Neural progenitor cell (in vitro differentiated cells): ENCODE measurements around the gene JPH2. TPM values are rescaled to one million over a fixed set of nuclear protein-coding genes. Genes with fewer than 3 reads are reported as not detected.
A peak's percentile ranks its signal among the peaks of the same experiment; 100 is the strongest.

Experiments
- DNase-seq: peaks from one replicate; pipeline ENCODE4 v3.0.0-alpha.2; 2016; ENCODE audit warnings: low spot score
- H2AFZ ChIP-seq: fragments of 200-600 bp; sonication (generic); replicated peaks from 2 replicates; pipeline ENCODE4 v1.6.1; 2016; ENCODE audit warnings: antibody characterized with exemption
- H3F3A ChIP-seq: fragments of 200-600 bp; sonication (generic); 2 replicates; pipeline ENCODE4 v1.6.1; 2016; ENCODE audit warnings: antibody characterized with exemption, low read depth
- H3K27ac ChIP-seq: fragments of 200-600 bp; sonication (generic); 2 replicates; pipeline ENCODE4 v1.5.1; 2016; ENCODE audit warnings: mild to moderate bottlenecking
- H3K27me3 ChIP-seq: fragments of 200-600 bp; sonication (generic); 2 replicates; pipeline ENCODE4 v1.6.1; 2016; ENCODE audit warnings: mild to moderate bottlenecking, moderate library complexity
- H3K36me3 ChIP-seq: fragments of 200-600 bp; sonication (generic); 2 replicates; pipeline ENCODE4 v1.5.1; 2016
- H3K4me1 ChIP-seq: fragments of 200-600 bp; sonication (generic); 2 replicates; pipeline ENCODE4 v1.6.1; 2016; ENCODE audit warnings: mixed run types
- H3K4me2 ChIP-seq: fragments of 200-600 bp; sonication (generic); 2 replicates; pipeline ENCODE4 v1.6.1; 2016
- H3K4me3 ChIP-seq: fragments of 200-600 bp; sonication (generic); 2 replicates; pipeline ENCODE4 v1.5.1; 2016
- H3K79me2 ChIP-seq: fragments of 200-600 bp; sonication (generic); 2 replicates; pipeline ENCODE4 v1.6.1; 2016; ENCODE audit warnings: low read depth
- H3K9ac ChIP-seq: fragments of 200-600 bp; sonication (generic); 2 replicates; pipeline ENCODE4 v1.6.1; 2016
- H3K9me3 ChIP-seq: fragments of 200-600 bp; sonication (generic); 2 replicates; pipeline ENCODE4 v1.5.1; 2016; ENCODE audit warnings: low read depth
- H4K20me1 ChIP-seq: fragments of 200-600 bp; sonication (generic); 2 replicates; pipeline ENCODE4 v1.6.1; 2016; ENCODE audit warnings: low read depth
- H3K27ac Mint-ChIP-seq: 3 replicates; pipeline ENCODE4 v1.8.0; 2021; ENCODE audit warnings: mixed read lengths
- H3K27me3 Mint-ChIP-seq: 2 replicates; pipeline ENCODE4 v1.8.0; 2022; ENCODE audit warnings: low read depth, mild to moderate bottlenecking, inconsistent platforms, moderate library complexity, mixed read lengths; ENCODE audit not compliant: insufficient read depth
- H3K36me3 Mint-ChIP-seq: 3 replicates; pipeline ENCODE4 v1.8.0; 2021; ENCODE audit warnings: mixed read lengths
- H3K4me1 Mint-ChIP-seq: 3 replicates; pipeline ENCODE4 v1.8.0; 2021; ENCODE audit warnings: mixed read lengths
- H3K4me3 Mint-ChIP-seq: 3 replicates; pipeline ENCODE4 v1.8.0; 2021; ENCODE audit warnings: mild to moderate bottlenecking, moderate library complexity, mixed read lengths
- H3K9me3 Mint-ChIP-seq: 3 replicates; pipeline ENCODE4 v1.8.0; 2020; ENCODE audit warnings: mixed read lengths
- EZH2 ChIP-seq: fragments of 200-600 bp; sonication (generic); IDR thresholded peaks from 2 replicates; pipeline ENCODE4 v1.6.1; 2017; ENCODE audit warnings: antibody characterized with exemption, mild to moderate bottlenecking, moderate library complexity
- EZH2phosphoT487 ChIP-seq: fragments of 200-600 bp; sonication (generic); IDR thresholded peaks from 2 replicates; pipeline ENCODE4 v1.6.1; 2017; ENCODE audit warnings: antibody characterized with exemption
- total RNA-seq: library from RNA; depleted of rRNA; stranded (reverse); fragments of >200 nt; gene quantifications from 2 replicates; pipeline ENCODE4 v1.2.3, GENCODE V29; 2015; ENCODE audit warnings: low replicate concordance
- TF ChIP-seq, protein P1 (sequence below): fragments of 200-600 bp; sonication (generic); IDR thresholded peaks from 2 replicates; pipeline ENCODE4 v1.5.1; 2017; ENCODE audit warnings: antibody characterized with exemption, mild to moderate bottlenecking

Gene JPH2
- total RNA-seq, 1 donor from 2014 or later = not detected

DNA sequence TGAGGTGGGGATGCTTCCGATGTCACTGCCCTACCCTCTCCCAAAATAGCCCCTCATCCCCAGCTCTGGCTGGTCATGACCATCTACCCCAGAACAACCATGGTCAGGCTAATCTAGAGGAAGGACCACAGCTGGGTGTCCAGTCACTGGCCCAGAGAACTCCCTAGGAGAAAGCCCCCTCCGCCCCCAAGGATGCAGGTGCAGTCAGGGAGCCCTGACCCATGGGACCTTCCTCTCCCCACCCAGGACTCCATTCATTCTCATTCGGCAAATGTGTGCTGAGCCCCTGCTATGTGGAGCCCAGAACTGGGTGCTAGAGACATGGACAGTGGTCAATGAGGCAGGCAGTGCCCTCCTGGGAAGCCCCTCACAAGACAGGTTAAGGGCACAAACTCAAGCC, 60.5 kb downstream of the JPH2 start:
- no peaks in the 10 kb centered on the region for H3F3A ChIP-seq
- DNase-seq = no peak
- H3K27ac ChIP-seq = no peak overlapping the region
- Mint-ChIP-seq H3K27me3 (peaks cover 3% of the 10 kb centered on the region), H3K4me1 (peaks cover 4% of the 10 kb centered on the region), H3K27ac (no peak overlapping the region), H3K4me3 (no peak overlapping the region), H3K36me3 (no peaks in the 10 kb centered on the region), H3K9me3 (no peaks in the 10 kb centered on the region)
- no peaks in the 10 kb centered on the region for H3K79me2 ChIP-seq
- TF ChIP-seq EZH2 = no peak
- no peak for TF ChIP-seq EZH2phosphoT487
- TF ChIP-seq, protein P1, sequence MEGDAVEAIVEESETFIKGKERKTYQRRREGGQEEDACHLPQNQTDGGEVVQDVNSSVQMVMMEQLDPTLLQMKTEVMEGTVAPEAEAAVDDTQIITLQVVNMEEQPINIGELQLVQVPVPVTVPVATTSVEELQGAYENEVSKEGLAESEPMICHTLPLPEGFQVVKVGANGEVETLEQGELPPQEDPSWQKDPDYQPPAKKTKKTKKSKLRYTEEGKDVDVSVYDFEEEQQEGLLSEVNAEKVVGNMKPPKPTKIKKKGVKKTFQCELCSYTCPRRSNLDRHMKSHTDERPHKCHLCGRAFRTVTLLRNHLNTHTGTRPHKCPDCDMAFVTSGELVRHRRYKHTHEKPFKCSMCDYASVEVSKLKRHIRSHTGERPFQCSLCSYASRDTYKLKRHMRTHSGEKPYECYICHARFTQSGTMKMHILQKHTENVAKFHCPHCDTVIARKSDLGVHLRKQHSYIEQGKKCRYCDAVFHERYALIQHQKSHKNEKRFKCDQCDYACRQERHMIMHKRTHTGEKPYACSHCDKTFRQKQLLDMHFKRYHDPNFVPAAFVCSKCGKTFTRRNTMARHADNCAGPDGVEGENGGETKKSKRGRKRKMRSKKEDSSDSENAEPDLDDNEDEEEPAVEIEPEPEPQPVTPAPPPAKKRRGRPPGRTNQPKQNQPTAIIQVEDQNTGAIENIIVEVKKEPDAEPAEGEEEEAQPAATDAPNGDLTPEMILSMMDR = no peak
- H3K36me3 ChIP-seq = no peaks in the 10 kb centered on the region
- no peak overlapping the region for H2AFZ ChIP-seq
- H3K4me1 ChIP-seq = no peaks in the 10 kb centered on the region
- no peak overlapping the region for H3K4me2 ChIP-seq
- H3K9ac ChIP-seq = no peak overlapping the region
- H3K4me3 ChIP-seq = no peak overlapping the region
- H3K9me3 ChIP-seq = no peaks in the 10 kb centered on the region
- H3K27me3 ChIP-seq = no peaks in the 10 kb centered on the region
- no peaks in the 10 kb centered on the region for H4K20me1 ChIP-seq

DNA sequence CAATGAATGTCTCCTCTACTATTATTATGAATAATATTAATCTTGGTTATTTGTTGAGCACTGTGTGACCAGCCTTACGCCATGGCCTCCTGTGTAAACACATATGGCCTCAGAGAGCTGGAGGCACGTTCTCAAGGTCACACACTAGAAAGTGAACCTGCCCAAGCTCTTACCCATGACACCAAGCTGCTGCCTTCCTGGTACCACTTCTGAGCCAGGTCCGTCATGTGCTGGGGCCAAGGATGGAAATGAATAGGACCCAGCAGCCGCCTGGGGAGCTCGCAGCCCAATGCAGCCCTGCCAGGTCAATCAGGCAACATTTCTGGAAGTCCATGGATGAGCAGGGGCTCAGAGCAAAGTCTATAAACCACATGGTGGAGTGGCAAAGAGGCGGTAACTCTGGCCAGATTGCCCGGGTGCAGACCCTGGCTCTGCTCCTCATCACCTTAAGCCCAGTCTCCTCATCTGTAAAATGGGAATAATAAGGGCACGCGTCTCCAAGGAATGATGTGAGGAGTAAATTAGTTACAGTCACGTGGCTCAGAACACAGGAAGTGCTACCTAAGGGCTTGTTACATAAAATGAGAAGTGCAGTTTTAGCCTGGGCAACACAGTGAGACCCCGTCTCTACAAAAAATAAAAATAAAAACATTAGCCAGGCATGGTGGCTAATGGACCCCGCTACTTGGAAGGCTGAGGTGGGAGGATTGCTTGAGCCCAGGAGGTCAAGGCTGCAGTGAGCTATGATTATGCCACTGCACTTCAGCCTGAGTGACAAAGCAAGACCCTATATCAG, 61.5 kb downstream of the JPH2 start:
- H3K4me3 Mint-ChIP-seq = no peak overlapping the region
- H3K36me3 Mint-ChIP-seq = no peaks in the 10 kb centered on the region
- peaks cover 4% of the 10 kb centered on the region for H3K4me1 Mint-ChIP-seq
- H3K27ac Mint-ChIP-seq = no peak overlapping the region
- H2AFZ ChIP-seq = no peak overlapping the region
- H3K4me1 ChIP-seq = no peaks in the 10 kb centered on the region
- no peaks in the 10 kb centered on the region for H3K79me2 ChIP-seq
- H3F3A ChIP-seq = no peaks in the 10 kb centered on the region
- peaks cover 4% of the 10 kb centered on the region for H3K27me3 Mint-ChIP-seq
- H3K36me3 ChIP-seq = no peaks in the 10 kb centered on the region
- H3K9ac ChIP-seq = no peak overlapping the region
- TF ChIP-seq EZH2phosphoT487 = no peak
- TF ChIP-seq EZH2 = no peak
- TF ChIP-seq, protein P1 = no peak
- no peak overlapping the region for H3K27ac ChIP-seq
- H3K4me2 ChIP-seq = no peak overlapping the region
- H3K4me3 ChIP-seq = no peak overlapping the region
- no peak for DNase-seq
- H3K27me3 ChIP-seq = no peaks in the 10 kb centered on the region
- no peaks in the 10 kb centered on the region for H4K20me1 ChIP-seq
- H3K9me3 Mint-ChIP-seq = no peaks in the 10 kb centered on the region
- H3K9me3 ChIP-seq = no peaks in the 10 kb centered on the region

DNA sequence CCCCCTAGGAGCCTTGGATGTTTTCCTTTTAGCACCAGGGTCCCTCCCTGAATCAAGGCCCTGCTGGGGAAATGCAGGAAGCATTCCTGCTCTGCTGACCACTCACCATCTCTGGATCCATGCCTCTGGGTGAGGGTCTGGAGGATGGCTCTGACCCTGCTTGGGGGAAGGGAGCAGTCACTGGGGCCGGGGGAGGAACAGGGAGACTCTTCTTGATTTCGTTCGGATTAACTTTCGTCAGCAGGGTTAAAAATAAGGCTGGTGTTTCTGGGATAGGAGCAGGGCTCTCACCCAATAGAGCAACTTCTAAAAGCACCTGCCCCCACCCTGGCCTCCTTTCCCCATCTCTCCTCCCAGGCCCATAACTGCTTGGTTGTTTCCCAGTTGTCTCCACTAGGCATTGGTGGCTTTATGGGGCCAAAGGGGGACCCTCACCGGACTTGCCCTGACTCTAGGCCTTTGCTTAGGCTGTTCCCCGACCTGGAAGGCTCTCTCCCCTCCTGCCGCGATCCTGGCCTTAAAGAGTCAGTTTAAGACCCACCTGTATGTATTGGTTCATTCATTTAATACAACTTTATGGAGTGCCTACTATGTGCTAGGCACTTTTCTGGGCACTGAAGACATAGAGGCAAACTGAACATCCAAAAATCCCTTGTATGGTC, 63.0 kb downstream of the JPH2 start:
- Histone ChIP-seq H3K27me3 (no peaks in the 10 kb centered on the region), H2AFZ (peak overlapping the region; percentile 87), H3K27ac (no peak overlapping the region), H3F3A (no peaks in the 10 kb centered on the region), H3K36me3 (no peaks in the 10 kb centered on the region), H3K4me1 (no peaks in the 10 kb centered on the region), H3K79me2 (no peaks in the 10 kb centered on the region), H3K9me3 (no peaks in the 10 kb centered on the region), H3K9ac (no peak overlapping the region), H3K4me3 (no peak overlapping the region), H4K20me1 (no peaks in the 10 kb centered on the region), H3K4me2 (no peak overlapping the region)
- TF ChIP-seq EZH2 = no peak
- TF ChIP-seq EZH2phosphoT487 = no peak
- TF ChIP-seq, protein P1 = no peak
- Mint-ChIP-seq H3K27ac (no peak overlapping the region), H3K9me3 (no peaks in the 10 kb centered on the region), H3K4me3 (no peak overlapping the region), H3K36me3 (no peaks in the 10 kb centered on the region), H3K27me3 (peaks cover 4% of the 10 kb centered on the region), H3K4me1 (no peaks in the 10 kb centered on the region)
- DNase-seq = no peak
